HepG2 (cell line): ENCODE results near the gene RUNX2. TPM values are rescaled to one million over a fixed set of nuclear protein-coding genes. Genes with fewer than 3 reads are reported as not detected.

Source experiments
- FOXA3 ChIP-seq: IDR thresholded peaks from 2 replicates; pipeline ENCODE4 v1.6.1; 2016; ENCODE audit warnings: missing genetic modification reagents, missing compliant biosample characterization
- HDAC6 ChIP-seq: fragments of 200-600 bp; sonication (generic); IDR thresholded peaks from 2 replicates; pipeline ENCODE4 v1.7.0; 2017; ENCODE audit warnings: mild to moderate bottlenecking, antibody characterized with exemption, low read length, low read depth
- HOXA5 ChIP-seq: sonication (generic); formaldehyde crosslinking; IDR thresholded peaks from 2 replicates; pipeline ENCODE4 v1.4.0; 2020; ENCODE audit warnings: missing genetic modification reagents
- MIXL1 ChIP-seq: IDR thresholded peaks from 2 replicates; pipeline ENCODE4 v1.6.1; 2016
- NBN ChIP-seq: fragments of 450-650 bp; conservative IDR thresholded peaks from 2 replicates; pipeline ENCODE4 v1.6.1; 2017
- NR1H2 ChIP-seq: sonication (generic); formaldehyde crosslinking; IDR thresholded peaks from 2 replicates; pipeline ENCODE4 v1.8.1; 2022; ENCODE audit warnings: low read depth, missing genetic modification reagents, borderline replicate concordance
- NR2F1 ChIP-seq, 2 experiments: fragments of 450-650 bp in 1 of 2; formaldehyde crosslinking in 1 of 2; IDR thresholded peaks; 2 replicates each; pipeline versions ENCODE4 v1.5.0 to v1.6.1; 2016 to 2020; ENCODE audit warnings: mild to moderate bottlenecking in 1 of 2, missing compliant biosample characterization in 1 of 2, missing genetic modification reagents in 1 of 2, moderate library complexity in 1 of 2
- RCOR2 ChIP-seq: IDR thresholded peaks from 2 replicates; pipeline ENCODE4 v1.6.1; 2016; ENCODE audit warnings: missing biosample characterization, missing genetic modification reagents
- THYN1 ChIP-seq: sonication (generic); formaldehyde crosslinking; IDR thresholded peaks from 2 replicates; pipeline ENCODE4 v1.8.1; 2023; ENCODE audit warnings: low read depth, mild to moderate bottlenecking, moderate library complexity, missing genetic modification reagents, borderline replicate concordance
- ZFP1 ChIP-seq: IDR thresholded peaks from 2 replicates; pipeline ENCODE4 v1.6.1; 2016
- ZNF547 ChIP-seq: sonication (generic); formaldehyde crosslinking; IDR thresholded peaks from 2 replicates; pipeline ENCODE4 v1.5.1; 2020; ENCODE audit warnings: mild to moderate bottlenecking, missing genetic modification reagents
- ZNF563 ChIP-seq: sonication (generic); formaldehyde crosslinking; IDR thresholded peaks from 2 replicates; pipeline ENCODE4 v1.8.0; 2022; ENCODE audit warnings: mild to moderate bottlenecking, moderate library complexity, missing genetic modification reagents
- ZNF564 ChIP-seq: sonication (generic); formaldehyde crosslinking; IDR thresholded peaks from 2 replicates; pipeline ENCODE4 v1.8.1; 2023; ENCODE audit warnings: mild to moderate bottlenecking, missing genetic modification reagents
- polyA plus RNA-seq, 8 experiments: library from polyadenylated mRNA; depleted of rRNA in 3 of 8; stranded (reverse) in 7 of 8; unstranded in 1 of 8; fragments of >200 nt; fragmentation: Illumina TruSeq in 4 of 8; extraction: Trizol in 4 of 8; gene quantifications; 2 replicates each; pipeline versions ENCODE4 v1.2.1 to v1.2.3, GENCODE V29; 2011 to 2016; ENCODE audit warnings: low read depth in 4 of 8, missing spikeins in 1 of 8, mixed read lengths in 1 of 8; ENCODE audit not compliant: insufficient read depth in 1 of 8
- total RNA-seq, 5 experiments: library from RNA; depleted of rRNA; stranded (reverse); fragments of >200 nt; fragmentation: Illumina TruSeq; extraction: Trizol; gene quantifications; 2 replicates each; pipeline ENCODE4 v1.2.3, GENCODE V29; 2016; ENCODE audit warnings: low read depth in 1 of 5
- TF ChIP-seq, protein P1 (sequence below): sonication (generic); formaldehyde crosslinking; IDR thresholded peaks from 2 replicates; pipeline ENCODE4 v1.5.0; 2020; ENCODE audit warnings: missing genetic modification reagents
- TF ChIP-seq, protein P2 (sequence below): sonication (generic); formaldehyde crosslinking; IDR thresholded peaks from 2 replicates; pipeline ENCODE4 v1.4.0; 2020; ENCODE audit warnings: missing genetic modification reagents
- TF ChIP-seq, protein P3 (sequence below): sonication (generic); formaldehyde crosslinking; conservative IDR thresholded peaks from 2 replicates; pipeline ENCODE4 v1.8.1; 2023; ENCODE audit warnings: missing genetic modification reagents
- TF ChIP-seq, protein P4 (sequence below): sonication (generic); formaldehyde crosslinking; IDR thresholded peaks from 2 replicates; pipeline ENCODE4 v1.8.0; 2022; ENCODE audit warnings: missing genetic modification reagents, low read depth, mild to moderate bottlenecking, borderline replicate concordance
- TF ChIP-seq, protein P5 (sequence below): sonication (generic); formaldehyde crosslinking; IDR thresholded peaks from 2 replicates; pipeline ENCODE4 v1.4.0; 2020; ENCODE audit warnings: mild to moderate bottlenecking, low read depth, missing genetic modification reagents
- TF ChIP-seq, protein P6 (sequence below): sonication (generic); formaldehyde crosslinking; IDR thresholded peaks from 2 replicates; pipeline ENCODE4 v1.4.0; 2020; ENCODE audit warnings: missing genetic modification reagents
- TF ChIP-seq, protein P7 (sequence below): IDR thresholded peaks from 2 replicates; pipeline ENCODE4 v1.6.1; 2016; ENCODE audit warnings: missing compliant biosample characterization, missing genetic modification reagents, borderline replicate concordance

The RUNX2 gene
- total and polyA plus RNA-seq, 2 of the 13 experiments (the other 11 are each of a cell fraction or from before 2014, with no cell fraction given), result not detected

DNA sequence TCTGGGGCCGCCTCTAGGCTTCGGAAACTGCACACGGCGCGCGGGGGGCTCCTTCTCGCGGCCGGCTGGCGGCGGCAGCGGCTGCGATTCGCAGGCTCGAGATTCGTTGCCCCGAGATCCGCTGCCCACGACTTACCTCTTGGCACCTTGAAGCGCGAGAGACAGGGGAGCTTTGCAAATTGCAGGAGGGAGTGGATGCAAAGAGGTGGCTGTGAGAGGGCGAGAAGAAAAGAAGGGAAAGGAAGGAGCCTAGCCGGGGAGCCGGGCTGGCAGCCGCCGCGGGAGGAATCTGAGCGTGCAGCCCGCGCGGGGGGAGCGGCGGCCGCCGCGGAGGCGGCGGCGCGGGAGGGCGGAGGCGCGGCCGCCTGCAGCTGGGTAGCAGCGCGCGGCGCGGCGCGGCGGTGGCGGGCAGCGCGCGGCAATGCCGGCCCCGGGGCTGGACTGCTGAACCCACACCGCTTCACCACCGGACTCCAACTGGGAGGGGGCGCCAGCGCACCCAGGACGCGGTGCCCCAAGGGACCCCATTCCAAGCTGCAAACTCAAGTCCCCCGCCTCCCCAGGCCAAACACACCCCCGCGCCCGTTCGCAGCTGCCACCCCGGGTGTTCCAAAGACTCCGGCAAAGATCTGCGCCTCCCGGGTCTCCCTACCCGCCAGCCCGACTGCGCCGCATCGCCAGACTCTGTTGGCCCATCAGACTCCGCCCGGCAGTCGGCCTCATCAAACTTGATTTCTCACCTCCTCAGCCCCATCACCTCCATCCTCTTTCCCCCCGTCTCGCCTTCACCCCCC lies 93.8 kb downstream of the RUNX2 start (continued):
- TF ChIP-seq, protein P1, sequence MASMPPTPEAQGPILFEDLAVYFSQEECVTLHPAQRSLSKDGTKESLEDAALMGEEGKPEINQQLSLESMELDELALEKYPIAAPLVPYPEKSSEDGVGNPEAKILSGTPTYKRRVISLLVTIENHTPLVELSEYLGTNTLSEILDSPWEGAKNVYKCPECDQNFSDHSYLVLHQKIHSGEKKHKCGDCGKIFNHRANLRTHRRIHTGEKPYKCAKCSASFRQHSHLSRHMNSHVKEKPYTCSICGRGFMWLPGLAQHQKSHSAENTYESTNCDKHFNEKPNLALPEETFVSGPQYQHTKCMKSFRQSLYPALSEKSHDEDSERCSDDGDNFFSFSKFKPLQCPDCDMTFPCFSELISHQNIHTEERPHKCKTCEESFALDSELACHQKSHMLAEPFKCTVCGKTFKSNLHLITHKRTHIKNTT (CRISPR knock-in tag), result no peak
- TF ChIP-seq RCOR2 (CRISPR knock-in tag), result no peak
- no peak for TF ChIP-seq NR2F1 (CRISPR knock-in tag; IDR thresholded peaks at IDR 0.05)
- TF ChIP-seq ZNF547 (CRISPR knock-in tag), result no peak
- TF ChIP-seq FOXA3 (CRISPR knock-in tag), result no peak
- TF ChIP-seq, protein P2, sequence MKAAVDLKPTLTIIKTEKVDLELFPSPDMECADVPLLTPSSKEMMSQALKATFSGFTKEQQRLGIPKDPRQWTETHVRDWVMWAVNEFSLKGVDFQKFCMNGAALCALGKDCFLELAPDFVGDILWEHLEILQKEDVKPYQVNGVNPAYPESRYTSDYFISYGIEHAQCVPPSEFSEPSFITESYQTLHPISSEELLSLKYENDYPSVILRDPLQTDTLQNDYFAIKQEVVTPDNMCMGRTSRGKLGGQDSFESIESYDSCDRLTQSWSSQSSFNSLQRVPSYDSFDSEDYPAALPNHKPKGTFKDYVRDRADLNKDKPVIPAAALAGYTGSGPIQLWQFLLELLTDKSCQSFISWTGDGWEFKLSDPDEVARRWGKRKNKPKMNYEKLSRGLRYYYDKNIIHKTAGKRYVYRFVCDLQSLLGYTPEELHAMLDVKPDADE (CRISPR knock-in tag), result no peak
- no peak for TF ChIP-seq NR1H2 (CRISPR knock-in tag)
- TF ChIP-seq, protein P3, sequence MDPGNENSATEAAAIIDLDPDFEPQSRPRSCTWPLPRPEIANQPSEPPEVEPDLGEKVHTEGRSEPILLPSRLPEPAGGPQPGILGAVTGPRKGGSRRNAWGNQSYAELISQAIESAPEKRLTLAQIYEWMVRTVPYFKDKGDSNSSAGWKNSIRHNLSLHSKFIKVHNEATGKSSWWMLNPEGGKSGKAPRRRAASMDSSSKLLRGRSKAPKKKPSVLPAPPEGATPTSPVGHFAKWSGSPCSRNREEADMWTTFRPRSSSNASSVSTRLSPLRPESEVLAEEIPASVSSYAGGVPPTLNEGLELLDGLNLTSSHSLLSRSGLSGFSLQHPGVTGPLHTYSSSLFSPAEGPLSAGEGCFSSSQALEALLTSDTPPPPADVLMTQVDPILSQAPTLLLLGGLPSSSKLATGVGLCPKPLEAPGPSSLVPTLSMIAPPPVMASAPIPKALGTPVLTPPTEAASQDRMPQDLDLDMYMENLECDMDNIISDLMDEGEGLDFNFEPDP, result 0 out of 2 replicates have a peak, but pooled peaks have one; percentile 14
- TF ChIP-seq THYN1 (CRISPR knock-in tag), result no peak
- TF ChIP-seq ZNF563 (CRISPR knock-in tag), result no peak
- TF ChIP-seq HOXA5 (CRISPR knock-in tag), result peak; percentile 34; the same call in 1 of the 2 replicates
- TF ChIP-seq, protein P4, sequence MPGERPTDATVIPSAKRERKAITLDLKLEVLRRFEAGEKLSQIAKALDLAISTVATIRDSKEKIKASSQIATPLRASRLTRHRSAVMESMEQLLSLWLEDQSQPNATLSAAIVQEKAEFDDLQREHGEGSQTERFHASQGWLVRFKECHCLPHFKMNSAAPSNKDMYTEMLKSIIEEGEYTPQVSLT (CRISPR knock-in tag), result no peak
- TF ChIP-seq, protein P5, sequence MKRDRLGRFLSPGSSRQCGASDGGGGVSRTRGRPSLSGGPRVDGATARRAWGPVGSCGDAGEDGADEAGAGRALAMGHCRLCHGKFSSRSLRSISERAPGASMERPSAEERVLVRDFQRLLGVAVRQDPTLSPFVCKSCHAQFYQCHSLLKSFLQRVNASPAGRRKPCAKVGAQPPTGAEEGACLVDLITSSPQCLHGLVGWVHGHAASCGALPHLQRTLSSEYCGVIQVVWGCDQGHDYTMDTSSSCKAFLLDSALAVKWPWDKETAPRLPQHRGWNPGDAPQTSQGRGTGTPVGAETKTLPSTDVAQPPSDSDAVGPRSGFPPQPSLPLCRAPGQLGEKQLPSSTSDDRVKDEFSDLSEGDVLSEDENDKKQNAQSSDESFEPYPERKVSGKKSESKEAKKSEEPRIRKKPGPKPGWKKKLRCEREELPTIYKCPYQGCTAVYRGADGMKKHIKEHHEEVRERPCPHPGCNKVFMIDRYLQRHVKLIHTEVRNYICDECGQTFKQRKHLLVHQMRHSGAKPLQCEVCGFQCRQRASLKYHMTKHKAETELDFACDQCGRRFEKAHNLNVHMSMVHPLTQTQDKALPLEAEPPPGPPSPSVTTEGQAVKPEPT (CRISPR knock-in tag), result no peak
- no peak for TF ChIP-seq HDAC6
- TF ChIP-seq NBN, result no peak
- TF ChIP-seq, protein P6, sequence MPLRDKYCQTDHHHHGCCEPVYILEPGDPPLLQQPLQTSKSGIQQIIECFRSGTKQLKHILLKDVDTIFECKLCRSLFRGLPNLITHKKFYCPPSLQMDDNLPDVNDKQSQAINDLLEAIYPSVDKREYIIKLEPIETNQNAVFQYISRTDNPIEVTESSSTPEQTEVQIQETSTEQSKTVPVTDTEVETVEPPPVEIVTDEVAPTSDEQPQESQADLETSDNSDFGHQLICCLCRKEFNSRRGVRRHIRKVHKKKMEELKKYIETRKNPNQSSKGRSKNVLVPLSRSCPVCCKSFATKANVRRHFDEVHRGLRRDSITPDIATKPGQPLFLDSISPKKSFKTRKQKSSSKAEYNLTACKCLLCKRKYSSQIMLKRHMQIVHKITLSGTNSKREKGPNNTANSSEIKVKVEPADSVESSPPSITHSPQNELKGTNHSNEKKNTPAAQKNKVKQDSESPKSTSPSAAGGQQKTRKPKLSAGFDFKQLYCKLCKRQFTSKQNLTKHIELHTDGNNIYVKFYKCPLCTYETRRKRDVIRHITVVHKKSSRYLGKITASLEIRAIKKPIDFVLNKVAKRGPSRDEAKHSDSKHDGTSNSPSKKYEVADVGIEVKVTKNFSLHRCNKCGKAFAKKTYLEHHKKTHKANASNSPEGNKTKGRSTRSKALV, result peak; percentile 82; the same call in 1 of the 2 replicates
- TF ChIP-seq ZFP1, result no peak
- no peak for TF ChIP-seq MIXL1 (CRISPR knock-in tag)
- TF ChIP-seq ZNF564 (CRISPR knock-in tag), result no peak
- TF ChIP-seq, protein P7, sequence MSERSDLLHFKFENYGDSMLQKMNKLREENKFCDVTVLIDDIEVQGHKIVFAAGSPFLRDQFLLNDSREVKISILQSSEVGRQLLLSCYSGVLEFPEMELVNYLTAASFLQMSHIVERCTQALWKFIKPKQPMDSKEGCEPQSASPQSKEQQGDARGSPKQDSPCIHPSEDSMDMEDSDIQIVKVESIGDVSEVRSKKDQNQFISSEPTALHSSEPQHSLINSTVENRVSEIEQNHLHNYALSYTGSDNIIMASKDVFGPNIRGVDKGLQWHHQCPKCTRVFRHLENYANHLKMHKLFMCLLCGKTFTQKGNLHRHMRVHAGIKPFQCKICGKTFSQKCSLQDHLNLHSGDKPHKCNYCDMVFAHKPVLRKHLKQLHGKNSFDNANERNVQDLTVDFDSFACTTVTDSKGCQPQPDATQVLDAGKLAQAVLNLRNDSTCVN (CRISPR knock-in tag), result no peak
